GM12874 (cell line): ENCODE data around the gene UBE2V1.

Source experiments
- CTCF ChIP-seq: IDR thresholded peaks from 2 replicates; pipeline ENCODE4 v1.5.1; 2011; ENCODE audit warnings: low read depth, mild to moderate bottlenecking, control low read depth, low read length, moderate library complexity; ENCODE audit not compliant: insufficient read depth

UBE2V1 gene

GRCh38 chr20:50107796-50108331, 5.1 kb downstream of the UBE2V1 start:
- TF ChIP-seq CTCF, result no peak

- no peak for TF ChIP-seq CTCF
Measured at GRCh38 chr20:50107086-50107660, 5.8 kb downstream of the UBE2V1 start.

- TF ChIP-seq CTCF, result no peak
Measured at GRCh38 chr20:50101887-50102286, 11.1 kb downstream of the UBE2V1 start.

GRCh38 chr20:50101281-50101680, 11.7 kb downstream of the UBE2V1 start:
- no peak for TF ChIP-seq CTCF

- no peak for TF ChIP-seq CTCF
Measured at GRCh38 chr20:50100552-50100951, 12.4 kb downstream of the UBE2V1 start.

DNA sequence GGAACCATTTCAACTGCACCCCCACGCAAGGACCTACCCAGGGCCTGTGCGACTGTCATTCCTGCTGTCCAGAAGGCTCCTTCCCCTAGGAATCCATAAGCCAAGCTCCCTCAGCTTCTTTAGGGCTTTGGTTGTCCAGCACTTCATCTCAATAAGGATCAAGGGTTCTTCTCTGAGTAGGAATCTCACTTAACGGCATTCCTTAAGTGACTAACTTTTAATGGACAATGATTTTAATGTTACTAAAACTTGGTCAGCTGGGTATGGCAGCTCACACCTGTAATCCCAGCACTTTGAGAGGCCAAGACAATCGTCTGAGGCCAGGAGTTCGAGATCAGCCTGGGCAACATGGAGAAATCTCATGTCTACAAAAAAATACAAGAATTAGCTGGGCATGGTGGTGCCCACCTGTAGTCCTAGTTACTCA, 13.4 kb downstream of the UBE2V1 start:
- TF ChIP-seq CTCF, result no peak

GRCh38 chr20:50099113-50099512, 13.8 kb downstream of the UBE2V1 start:
- TF ChIP-seq CTCF, result no peak
